Chondrocyte (in vitro differentiated cells): ENCODE measurements around the gene ZGRF1. TPM values are rescaled to one million over a fixed set of nuclear protein-coding genes. Genes with fewer than 3 reads are reported as not detected.

Experiments
- DNase-seq: peaks from one replicate; pipeline ENCODE4 v3.0.0; 2021; ENCODE audit warnings: mixed read lengths, low spot score
- H3K27ac Mint-ChIP-seq: one replicate; pipeline ENCODE4 v1.8.0; 2021; ENCODE audit warnings: mild to moderate bottlenecking, moderate library complexity, mixed read lengths; ENCODE audit not compliant: unreplicated experiment
- H3K27me3 Mint-ChIP-seq: 2 replicates; pipeline ENCODE4 v1.8.0; 2021; ENCODE audit warnings: low read depth, mixed read lengths
- H3K36me3 Mint-ChIP-seq: 2 replicates; pipeline ENCODE4 v1.8.0; 2021; ENCODE audit warnings: low read depth, mixed read lengths
- H3K4me1 Mint-ChIP-seq: 2 replicates; pipeline ENCODE4 v1.8.0; 2021; ENCODE audit warnings: low read depth, mild to moderate bottlenecking, mixed read lengths
- H3K4me3 Mint-ChIP-seq: one replicate; pipeline ENCODE4 v1.8.0; 2021; ENCODE audit warnings: mild to moderate bottlenecking, moderate library complexity, mixed read lengths; ENCODE audit not compliant: unreplicated experiment
- H3K9me3 Mint-ChIP-seq: 2 replicates; pipeline ENCODE4 v1.8.0; 2021; ENCODE audit warnings: low read depth, mixed read lengths
- CTCF ChIP-seq: fragments of 200-600 bp; sonication (generic); IDR thresholded peaks from 2 replicates; pipeline ENCODE4 v1.5.0; 2021; ENCODE audit warnings: antibody characterized with exemption, mild to moderate bottlenecking, moderate library complexity
- total RNA-seq: library from RNA; stranded (reverse); gene quantifications from 3 replicates; pipeline ENCODE4 v1.2.1, GENCODE V29; 2021

Gene ZGRF1
- total RNA-seq, 1 donor from 2014 or later = 4.3 TPM

- DNase-seq = no peak
- H3K36me3 Mint-ChIP-seq = no peaks in the 10 kb centered on the region
- H3K27ac Mint-ChIP-seq = no peak overlapping the region
- TF ChIP-seq CTCF = no peak
- peaks cover 3% of the 10 kb centered on the region for H3K9me3 Mint-ChIP-seq
- H3K4me1 Mint-ChIP-seq = no peaks in the 10 kb centered on the region
- H3K4me3 Mint-ChIP-seq = no peak overlapping the region
- H3K27me3 Mint-ChIP-seq = no peaks in the 10 kb centered on the region
Observed at GRCh38 chr4:112567536-112567935, 69.2 kb downstream of the ZGRF1 start.

- Mint-ChIP-seq H3K9me3 (peaks cover 3% of the 10 kb centered on the region), H3K27ac (no peak overlapping the region), H3K36me3 (peaks cover 1% of the 10 kb centered on the region), H3K4me3 (no peak overlapping the region), H3K4me1 (no peaks in the 10 kb centered on the region), H3K27me3 (no peaks in the 10 kb centered on the region)
- no peak for DNase-seq
- no peak for TF ChIP-seq CTCF
Observed at GRCh38 chr4:112564706-112565270, 71.9 kb downstream of the ZGRF1 start.

- Mint-ChIP-seq H3K27me3 (no peaks in the 10 kb centered on the region), H3K4me3 (no peak overlapping the region), H3K4me1 (no peaks in the 10 kb centered on the region), H3K27ac (no peak overlapping the region), H3K36me3 (peaks cover 1% of the 10 kb centered on the region), H3K9me3 (peaks cover 3% of the 10 kb centered on the region)
- TF ChIP-seq CTCF = no peak
- no peak for DNase-seq
Observed at GRCh38 chr4:112563431-112564200, 73.1 kb downstream of the ZGRF1 start.

GRCh38 chr4:112562254-112562879, 74.3 kb downstream of the ZGRF1 start:
- H3K9me3 Mint-ChIP-seq = no peaks in the 10 kb centered on the region
- no peaks in the 10 kb centered on the region for H3K4me1 Mint-ChIP-seq
- H3K36me3 Mint-ChIP-seq = peaks cover 1% of the 10 kb centered on the region
- H3K27me3 Mint-ChIP-seq = no peaks in the 10 kb centered on the region
- no peak for TF ChIP-seq CTCF
- no peak for DNase-seq
- no peak overlapping the region for H3K4me3 Mint-ChIP-seq
- H3K27ac Mint-ChIP-seq = no peak overlapping the region

- Mint-ChIP-seq H3K4me3 (no peak overlapping the region), H3K4me1 (no peaks in the 10 kb centered on the region), H3K36me3 (peaks cover 1% of the 10 kb centered on the region), H3K9me3 (no peaks in the 10 kb centered on the region), H3K27me3 (no peaks in the 10 kb centered on the region), H3K27ac (no peak overlapping the region)
- TF ChIP-seq CTCF = no peak
- DNase-seq = no peak
Observed at GRCh38 chr4:112560084-112560483, 76.6 kb downstream of the ZGRF1 start.
